Stimulated activated naive CD8-positive, alpha-beta T cell treated with anti-CD3 and anti-CD28 coated beads, Interleukin-15, Interleukin-2, amounts not matched to agents 100 ng/mL and 50 ng/mL, for 24 hours (primary cell): Measurements from ENCODE around the gene GPRC5D.
A peak's percentile ranks its signal among the peaks of the same experiment; 100 is the strongest.

Experiments
- H3K27ac Mint-ChIP-seq: one replicate; pipeline ENCODE4 v1.8.0; 2021; ENCODE audit warnings: mild to moderate bottlenecking, mixed read lengths
- H3K27me3 Mint-ChIP-seq: one replicate; pipeline ENCODE4 v1.8.0; 2021; ENCODE audit warnings: mixed read lengths
- H3K36me3 Mint-ChIP-seq: one replicate; pipeline ENCODE4 v1.8.0; 2021; ENCODE audit warnings: low read depth, mixed read lengths
- H3K4me1 Mint-ChIP-seq: one replicate; pipeline ENCODE4 v1.8.0; 2021; ENCODE audit warnings: low read depth, mixed read lengths
- H3K4me3 Mint-ChIP-seq: one replicate; pipeline ENCODE4 v1.8.0; 2021; ENCODE audit warnings: mild to moderate bottlenecking, mixed read lengths
- H3K9me3 Mint-ChIP-seq: one replicate; pipeline ENCODE4 v1.8.0; 2021; ENCODE audit warnings: mixed read lengths

Gene GPRC5D

GRCh38 chr12:12933742-12934141, 18.2 kb downstream of the GPRC5D start:
- H3K4me3 Mint-ChIP-seq: no peak overlapping the region
- H3K27me3 Mint-ChIP-seq: peaks cover 4% of the 10 kb centered on the region
- H3K36me3 Mint-ChIP-seq: no peaks in the 10 kb centered on the region
- H3K9me3 Mint-ChIP-seq: no peaks in the 10 kb centered on the region
- H3K4me1 Mint-ChIP-seq: no peaks in the 10 kb centered on the region
- H3K27ac Mint-ChIP-seq: no peak overlapping the region

DNA sequence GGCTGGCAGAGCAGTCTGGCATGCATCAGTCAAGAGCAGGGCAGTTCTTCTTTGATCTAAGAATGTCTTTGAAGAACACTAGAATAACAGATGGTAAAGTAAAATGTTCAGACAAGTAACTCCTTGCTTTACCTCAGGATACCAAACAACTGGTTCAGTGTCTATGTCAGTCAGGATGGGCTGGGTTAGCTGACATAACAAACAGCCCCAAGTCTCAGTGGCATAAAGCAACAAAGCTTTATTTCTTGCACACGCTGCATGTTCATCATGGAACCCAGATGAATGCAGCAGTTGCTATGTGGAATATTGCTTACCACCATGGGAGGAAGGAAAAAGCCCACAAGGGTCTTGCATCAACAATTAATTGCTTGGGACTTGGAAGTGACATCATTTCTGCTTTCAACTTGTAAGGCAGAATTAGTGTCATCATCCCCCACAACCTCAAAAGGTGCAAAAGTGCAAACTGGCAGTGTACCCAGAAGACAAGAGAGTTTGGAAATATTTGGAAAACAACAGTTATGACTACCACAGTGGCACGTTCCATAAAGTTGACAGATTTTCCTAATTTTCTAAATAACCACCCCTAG, 21.2 kb downstream of the GPRC5D start:
- H3K4me3 Mint-ChIP-seq: no peak overlapping the region
- no peak overlapping the region for H3K27ac Mint-ChIP-seq
- H3K4me1 Mint-ChIP-seq: no peaks in the 10 kb centered on the region
- H3K27me3 Mint-ChIP-seq: no peaks in the 10 kb centered on the region
- H3K9me3 Mint-ChIP-seq: no peaks in the 10 kb centered on the region
- no peaks in the 10 kb centered on the region for H3K36me3 Mint-ChIP-seq

DNA sequence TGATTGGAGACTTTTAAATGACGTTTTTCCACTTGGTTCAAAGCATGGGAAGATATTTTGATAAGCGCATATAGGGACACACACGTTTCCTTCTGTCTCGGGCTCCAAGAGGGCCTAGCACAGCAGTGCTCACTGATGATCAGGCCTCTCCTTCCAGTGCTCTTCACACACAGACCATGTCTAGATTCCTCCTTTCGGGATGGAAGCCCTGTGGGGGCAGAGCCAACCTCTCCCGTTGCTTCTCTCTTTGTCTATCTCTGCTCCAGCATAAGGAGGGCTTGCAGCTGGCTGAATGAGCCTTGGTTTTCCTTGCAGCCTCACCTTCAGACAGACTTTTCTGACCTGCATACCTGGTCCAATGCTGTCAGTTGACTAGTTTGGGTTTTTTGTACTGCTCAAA, 22.3 kb downstream of the GPRC5D start:
- Mint-ChIP-seq H3K36me3 (no peaks in the 10 kb centered on the region), H3K4me1 (no peaks in the 10 kb centered on the region), H3K27me3 (peaks cover 5% of the 10 kb centered on the region)

DNA sequence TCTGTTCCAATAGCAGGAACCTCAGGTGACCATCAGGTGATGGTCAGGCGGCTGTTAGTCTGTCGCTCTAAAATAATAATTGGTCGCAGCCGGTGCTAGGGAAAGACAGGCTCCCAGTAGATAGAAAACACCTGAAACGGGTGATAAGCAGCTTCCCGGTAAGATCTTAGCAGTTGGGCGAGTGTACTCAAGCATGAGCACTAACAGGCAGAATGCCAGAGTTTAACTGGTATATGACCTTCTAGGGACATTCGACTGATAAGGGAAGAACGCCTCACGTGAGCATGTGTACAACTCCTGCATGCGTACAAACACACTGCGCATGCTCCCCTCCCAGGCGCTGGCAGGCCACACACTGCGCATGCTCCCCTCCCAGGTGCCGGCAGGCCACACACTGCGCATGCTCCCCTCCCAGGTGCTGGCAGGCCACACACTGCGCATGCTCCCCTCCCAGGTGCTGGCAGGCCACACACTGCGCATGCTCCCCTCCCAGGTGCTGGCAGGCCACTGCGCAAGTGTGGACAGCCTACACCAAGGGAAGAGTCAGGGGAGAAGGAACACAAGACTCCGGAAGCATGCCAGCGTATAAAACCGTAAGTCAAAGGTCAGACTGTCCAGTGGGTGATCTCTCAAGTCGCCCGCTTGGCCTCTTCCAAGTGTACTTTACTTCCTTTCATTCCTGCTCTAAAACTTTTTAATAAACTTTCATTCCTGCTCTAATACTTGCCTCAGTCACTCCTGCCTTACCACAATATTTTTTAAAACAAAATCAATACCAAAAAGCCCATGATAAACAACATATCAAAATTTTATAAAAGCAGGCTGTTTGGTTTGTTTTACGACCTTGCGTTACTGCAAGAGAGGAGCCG, 24.5 kb downstream of the GPRC5D start:
- H3K27me3 Mint-ChIP-seq: peaks cover 5% of the 10 kb centered on the region
- peak overlapping the region; percentile 72 for H3K27ac Mint-ChIP-seq
- H3K36me3 Mint-ChIP-seq: no peaks in the 10 kb centered on the region
- peak overlapping the region; percentile 74 for H3K4me3 Mint-ChIP-seq
- no peaks in the 10 kb centered on the region for H3K4me1 Mint-ChIP-seq
- no peaks in the 10 kb centered on the region for H3K9me3 Mint-ChIP-seq

More for the DNA sequence above, 22.3 kb downstream of the GPRC5D start:
- H3K4me3 Mint-ChIP-seq: no peak overlapping the region
- no peaks in the 10 kb centered on the region for H3K9me3 Mint-ChIP-seq
- H3K27ac Mint-ChIP-seq: no peak overlapping the region

DNA sequence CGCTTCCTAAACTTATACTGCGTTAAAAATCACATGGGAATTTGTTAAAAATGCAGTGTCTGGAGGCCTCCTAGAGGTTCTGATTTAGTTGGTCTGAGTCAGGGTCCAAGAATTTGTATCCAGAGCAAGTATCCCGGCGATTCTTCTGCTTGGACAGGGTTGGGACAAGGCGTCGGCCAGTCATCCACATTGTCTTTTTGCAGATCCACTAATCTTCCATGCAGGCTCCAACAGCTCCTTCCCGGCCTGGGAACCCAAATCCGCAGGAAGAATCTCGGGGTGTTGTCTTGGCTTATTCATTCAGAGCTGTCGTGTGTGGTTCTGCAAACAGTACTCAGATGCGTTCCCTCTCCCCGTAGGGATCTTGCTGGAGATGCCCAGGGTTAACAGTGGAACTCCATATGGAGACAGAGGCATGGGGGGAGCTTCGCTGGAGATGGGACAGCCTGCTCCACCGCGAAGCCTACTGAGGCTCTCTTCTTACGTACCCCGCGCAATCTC, 25.3 kb downstream of the GPRC5D start:
- no peaks in the 10 kb centered on the region for H3K36me3 Mint-ChIP-seq
- H3K9me3 Mint-ChIP-seq: no peaks in the 10 kb centered on the region
- peaks cover 5% of the 10 kb centered on the region for H3K27me3 Mint-ChIP-seq
- H3K4me1 Mint-ChIP-seq: no peaks in the 10 kb centered on the region
- H3K27ac Mint-ChIP-seq: no peak overlapping the region
- no peak overlapping the region for H3K4me3 Mint-ChIP-seq

GRCh38 chr12:12925388-12925787, 26.6 kb downstream of the GPRC5D start:
- no peaks in the 10 kb centered on the region for H3K9me3 Mint-ChIP-seq
- no peaks in the 10 kb centered on the region for H3K4me1 Mint-ChIP-seq
- H3K36me3 Mint-ChIP-seq: no peaks in the 10 kb centered on the region
- no peak overlapping the region for H3K4me3 Mint-ChIP-seq
- H3K27me3 Mint-ChIP-seq: peaks cover 5% of the 10 kb centered on the region
- no peak overlapping the region for H3K27ac Mint-ChIP-seq

- Mint-ChIP-seq H3K9me3 (no peaks in the 10 kb centered on the region), H3K4me1 (no peaks in the 10 kb centered on the region), H3K4me3 (no peak overlapping the region), H3K27ac (no peak overlapping the region), H3K36me3 (no peaks in the 10 kb centered on the region), H3K27me3 (peaks cover 5% of the 10 kb centered on the region)
These were observed 27.8 kb downstream of the GPRC5D start for GRCh38 chr12:12924169-12924568.

DNA sequence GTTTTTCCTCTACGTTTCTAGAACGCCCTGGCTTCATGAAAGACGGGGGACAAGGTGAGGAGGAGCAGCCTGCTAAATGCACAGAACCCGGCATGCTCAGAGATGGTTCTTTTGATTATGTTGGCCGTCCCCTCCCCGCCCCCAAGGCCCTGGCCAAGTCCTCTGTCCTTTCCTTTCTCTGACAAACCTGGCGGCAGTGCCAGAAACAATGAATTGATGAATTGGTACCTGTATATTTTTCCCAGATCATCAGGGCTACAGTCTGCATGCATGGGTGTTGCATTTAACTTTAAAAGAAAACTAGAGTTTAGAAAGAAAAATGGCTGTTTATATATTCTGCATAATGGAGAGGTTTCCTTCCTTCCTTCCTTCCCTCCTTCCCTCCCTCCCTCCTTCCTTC, 29.0 kb downstream of the GPRC5D start:
- Mint-ChIP-seq H3K27me3 (peaks cover 5% of the 10 kb centered on the region), H3K4me1 (no peaks in the 10 kb centered on the region), H3K9me3 (no peaks in the 10 kb centered on the region), H3K4me3 (no peak overlapping the region), H3K36me3 (no peaks in the 10 kb centered on the region), H3K27ac (no peak overlapping the region)

- Mint-ChIP-seq H3K4me3 (no peak overlapping the region), H3K27ac (no peak overlapping the region), H3K9me3 (no peaks in the 10 kb centered on the region), H3K4me1 (no peaks in the 10 kb centered on the region), H3K27me3 (peaks cover 11% of the 10 kb centered on the region), H3K36me3 (no peaks in the 10 kb centered on the region)
These were observed 29.8 kb downstream of the GPRC5D start for GRCh38 chr12:12922191-12922616.

DNA sequence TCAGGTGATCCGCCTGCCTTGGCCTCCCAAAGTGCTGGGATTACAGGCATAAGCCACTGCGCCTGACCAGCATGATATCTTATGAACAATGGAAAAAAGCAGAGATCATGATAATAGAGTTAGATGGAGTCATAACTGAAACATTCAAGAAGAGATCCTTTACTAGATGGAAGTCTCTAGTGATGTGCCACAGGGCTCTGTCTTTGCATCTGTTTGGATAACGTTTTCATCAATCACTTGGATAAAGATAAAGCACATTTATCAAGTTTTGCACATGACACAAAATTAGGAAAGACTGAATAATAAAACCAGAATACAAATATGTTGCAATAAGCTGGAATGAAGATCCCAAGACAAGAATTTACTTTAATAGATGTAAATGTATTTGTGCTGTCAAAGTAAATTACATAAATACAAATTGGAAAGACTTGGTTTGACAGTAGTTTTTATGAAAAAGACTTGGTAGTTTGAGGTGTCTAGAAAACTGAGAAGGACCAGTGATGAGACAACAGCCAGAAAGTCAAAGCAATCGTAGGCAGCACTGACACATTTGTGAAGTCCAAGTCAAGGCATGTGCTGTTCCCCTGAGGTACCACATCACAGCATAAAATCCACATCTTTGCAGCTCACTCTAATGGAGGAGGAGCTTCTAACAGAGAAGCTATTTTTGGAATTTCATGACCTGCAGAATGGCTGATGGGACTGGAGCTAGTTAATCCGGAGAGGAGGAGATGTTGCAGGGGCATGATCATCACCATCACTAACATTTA, 32.1 kb downstream of the GPRC5D start:
- H3K36me3 Mint-ChIP-seq: no peaks in the 10 kb centered on the region
- no peak overlapping the region for H3K4me3 Mint-ChIP-seq
- H3K27me3 Mint-ChIP-seq: peaks cover 16% of the 10 kb centered on the region
- no peaks in the 10 kb centered on the region for H3K9me3 Mint-ChIP-seq
- H3K4me1 Mint-ChIP-seq: peaks cover 10% of the 10 kb centered on the region
- H3K27ac Mint-ChIP-seq: no peak overlapping the region

DNA sequence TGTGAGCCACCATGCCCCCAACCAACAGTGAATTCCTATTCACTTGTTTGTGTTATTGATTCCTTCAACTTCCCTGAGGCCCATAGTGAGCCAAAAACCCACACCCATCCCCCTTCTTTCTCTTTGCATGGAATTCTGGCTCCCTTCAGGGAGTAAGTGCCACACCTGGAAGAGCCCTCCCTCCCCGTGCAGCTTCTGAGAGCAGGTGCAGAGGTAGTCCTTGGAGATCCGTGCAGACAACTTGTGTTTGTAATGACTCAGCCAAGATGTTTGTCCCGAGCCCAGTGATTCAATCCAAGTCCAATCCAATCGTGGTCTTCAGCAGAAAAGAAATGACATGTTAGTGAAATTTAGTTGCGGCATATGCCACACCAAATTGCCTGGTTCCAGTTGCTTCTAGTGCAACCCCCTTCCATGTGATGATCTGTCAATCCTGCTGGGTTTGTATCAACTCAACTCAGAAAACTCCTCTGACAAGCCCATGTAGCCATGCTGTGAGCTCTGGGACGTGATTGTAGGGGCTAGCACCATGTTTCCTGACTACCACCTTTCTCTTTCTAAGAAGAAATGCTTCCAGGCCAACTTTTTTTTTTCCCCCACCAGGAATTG, 33.1 kb downstream of the GPRC5D start:
- Mint-ChIP-seq H3K27me3 (peaks cover 16% of the 10 kb centered on the region), H3K4me3 (no peak overlapping the region), H3K9me3 (no peaks in the 10 kb centered on the region), H3K27ac (no peak overlapping the region), H3K36me3 (no peaks in the 10 kb centered on the region), H3K4me1 (peaks cover 10% of the 10 kb centered on the region)

DNA sequence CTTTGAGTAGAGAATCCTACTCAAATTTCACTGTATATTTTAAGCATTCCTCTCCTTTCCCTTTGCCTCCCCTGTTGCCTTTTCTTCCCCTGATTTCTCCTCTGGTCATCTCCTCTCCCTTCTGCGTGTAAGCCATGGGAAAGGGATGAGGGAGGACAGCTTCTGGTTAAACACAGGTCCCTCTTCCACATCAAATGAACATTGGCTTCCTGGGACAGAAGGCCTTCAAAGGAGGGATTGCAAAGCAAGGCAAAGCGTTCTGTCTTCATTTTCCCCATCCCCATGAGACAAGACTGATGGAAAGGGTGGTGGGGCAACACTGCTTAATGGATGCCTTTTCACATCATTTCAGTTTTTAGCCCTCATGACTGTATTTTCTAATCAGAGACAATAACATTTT, 34.5 kb downstream of the GPRC5D start:
- peaks cover 10% of the 10 kb centered on the region for H3K4me1 Mint-ChIP-seq
- H3K27me3 Mint-ChIP-seq: peaks cover 16% of the 10 kb centered on the region
- no peaks in the 10 kb centered on the region for H3K36me3 Mint-ChIP-seq
- no peak overlapping the region for H3K27ac Mint-ChIP-seq
- H3K4me3 Mint-ChIP-seq: no peak overlapping the region
- H3K9me3 Mint-ChIP-seq: no peaks in the 10 kb centered on the region

DNA sequence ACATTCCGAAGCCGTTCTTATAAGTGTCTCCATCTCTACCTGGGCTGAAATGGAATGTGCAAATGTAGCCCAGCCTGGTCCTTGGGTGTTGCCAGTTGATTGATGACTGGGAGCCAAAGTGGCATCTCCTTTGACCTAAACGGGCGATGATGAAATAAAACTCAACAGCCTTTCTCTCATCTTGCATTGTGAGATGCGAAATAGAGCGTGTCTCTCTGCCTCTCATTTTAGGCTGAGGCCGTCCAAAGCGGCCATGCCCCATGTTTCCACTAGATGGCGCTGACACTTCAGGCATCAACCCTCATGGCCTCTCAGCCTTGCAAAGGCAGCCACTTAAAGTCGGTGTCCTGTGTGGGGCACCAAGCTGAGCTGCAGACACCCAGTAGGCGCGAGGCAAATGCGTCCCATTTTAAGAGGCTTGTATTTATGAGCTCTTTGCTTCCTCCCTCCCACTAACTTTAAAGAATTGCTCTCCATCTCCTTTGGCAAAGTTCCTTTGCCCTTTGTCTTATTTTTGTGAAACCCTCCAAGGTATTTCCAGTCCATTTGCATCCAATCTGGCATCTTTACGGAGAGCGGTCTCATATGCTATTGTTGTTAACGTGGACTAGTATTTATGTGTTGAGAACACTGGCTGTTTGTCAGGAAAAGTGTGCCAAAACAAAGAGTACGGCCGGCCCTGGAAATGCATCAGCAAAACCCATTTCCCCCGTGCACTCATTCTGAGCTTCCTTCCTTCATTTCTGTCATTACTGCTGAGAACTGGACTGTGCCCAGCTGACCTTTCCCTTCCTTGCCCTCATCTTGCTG, 35.6 kb downstream of the GPRC5D start:
- peaks cover 16% of the 10 kb centered on the region for H3K27me3 Mint-ChIP-seq
- H3K4me1 Mint-ChIP-seq: peaks cover 10% of the 10 kb centered on the region
- H3K4me3 Mint-ChIP-seq: no peak overlapping the region
- H3K27ac Mint-ChIP-seq: no peak overlapping the region
- no peaks in the 10 kb centered on the region for H3K36me3 Mint-ChIP-seq
- no peaks in the 10 kb centered on the region for H3K9me3 Mint-ChIP-seq

DNA sequence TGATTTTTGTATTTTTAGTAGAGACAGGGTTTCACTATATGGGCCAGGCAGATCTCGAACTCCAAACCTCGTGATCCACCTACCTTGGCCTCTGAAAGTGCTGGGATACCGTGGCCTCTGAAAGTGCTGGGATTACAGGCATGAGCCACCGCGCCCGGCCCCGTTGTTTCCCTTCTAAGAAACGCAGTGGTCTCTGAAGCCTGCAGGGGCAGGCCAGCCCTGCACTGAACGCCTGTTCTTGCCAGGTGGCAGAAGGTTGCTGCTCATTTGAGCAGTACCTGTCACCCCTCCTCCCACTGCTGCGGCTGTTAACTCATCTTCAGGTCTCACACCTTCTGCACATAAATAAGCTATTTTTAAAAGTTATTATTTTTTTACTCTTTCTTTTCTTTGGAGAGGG, 36.3 kb downstream of the GPRC5D start:
- H3K9me3 Mint-ChIP-seq: no peaks in the 10 kb centered on the region
- H3K27ac Mint-ChIP-seq: no peak overlapping the region
- no peaks in the 10 kb centered on the region for H3K36me3 Mint-ChIP-seq
- peaks cover 12% of the 10 kb centered on the region for H3K4me1 Mint-ChIP-seq
- no peak overlapping the region for H3K4me3 Mint-ChIP-seq
- H3K27me3 Mint-ChIP-seq: peaks cover 16% of the 10 kb centered on the region
